Endothelial cell of umbilical vein (primary cell): ENCODE measurements around the gene MT1F. TPM values are rescaled to one million over a fixed set of nuclear protein-coding genes. Genes with fewer than 3 reads are reported as not detected.

Experiments used
- BruUV-seq: library from RNA; stranded (reverse); fragments of 400-500 nt; replicated peaks from 2 replicates; lab custom pipeline; 2021; lab: Mats Ljungman, UMichigan
- CTCF ChIA-PET: fragments of 300-600, 350-600 bp; sonication (Branson Sonifier 250); formaldehyde crosslinking; loops from one replicate; lab custom pipeline; 2021; ENCODE audit warnings: antibody characterized with exemption, inconsistent platforms; lab: Charles Lee
- POLR2A ChIA-PET: fragments of 300-600, 350-600 bp; sonication (Branson Sonifier 250); formaldehyde crosslinking; loops from one replicate; lab custom pipeline; 2021; ENCODE audit warnings: antibody characterized with exemption, inconsistent platforms; lab: Charles Lee
- DNase-seq: peaks from one replicate; pipeline ENCODE4 v3.0.0-alpha.2; 2011; ENCODE audit warnings: low read depth, low spot score
- FAIRE-seq: peaks from 2 replicates; lab custom pipeline; 2011; peaks lifted over from hg19 to GRCh38; lab: Jason Lieb, UNC
- H2AFZ ChIP-seq: 2 replicates; pipeline ENCODE4 v1.6.0; 2012; ENCODE audit warnings: low read depth, low read length, control low read depth, inconsistent platforms
- H3K27ac ChIP-seq: 2 replicates; pipeline ENCODE4 v1.5.1; 2011; ENCODE audit warnings: low read depth, mild to moderate bottlenecking, control low read depth, low read length, moderate library complexity; ENCODE audit not compliant: insufficient read depth
- H3K27me3 ChIP-seq, 2 experiments: 2 replicates each; pipeline versions ENCODE4 v1.6.0 to v1.6.1; 2011; ENCODE audit warnings: low read length in 2 of 2, mixed read lengths in 1 of 2; ENCODE audit not compliant: control insufficient read depth in 2 of 2, insufficient read depth in 2 of 2
- H3K36me3 ChIP-seq, 2 experiments: 2 replicates in 1 of 2; 3 replicates in 1 of 2; pipeline ENCODE4 v1.5.1; 2011; ENCODE audit warnings: low read length in 2 of 2, mild to moderate bottlenecking in 1 of 2, moderate library complexity in 1 of 2; ENCODE audit not compliant: control insufficient read depth in 2 of 2, insufficient read depth in 2 of 2; ENCODE audit errors: extremely low read depth in 1 of 2
- H3K4me1 ChIP-seq: 3 replicates; pipeline ENCODE4 v1.5.1; 2011; ENCODE audit warnings: mild to moderate bottlenecking, low read length; ENCODE audit not compliant: control insufficient read depth, insufficient read depth; ENCODE audit errors: extremely low read depth
- H3K4me2 ChIP-seq: 2 replicates; pipeline ENCODE4 v1.6.1; 2011; ENCODE audit warnings: low read length, control low read depth, mixed read lengths; ENCODE audit not compliant: insufficient read depth
- H3K4me3 ChIP-seq, 3 experiments: fragments of 200-600 bp in 1 of 3; sonication (generic), shearing (Covaris generic) in 1 of 3; replicated peaks in 1 of 3; 2 replicates each; pipeline ENCODE4 v1.5.1; 2011 to 2016; ENCODE audit warnings: control low read depth in 3 of 3, low read length in 3 of 3, mild to moderate bottlenecking in 2 of 3, inconsistent platforms in 1 of 3, low read depth in 1 of 3, moderate library complexity in 1 of 3; ENCODE audit not compliant: insufficient read depth in 1 of 3
- H3K79me2 ChIP-seq: 2 replicates; pipeline ENCODE4 v1.6.0; 2012; ENCODE audit warnings: low read length, inconsistent platforms; ENCODE audit not compliant: control insufficient read depth, insufficient read depth
- H3K9ac ChIP-seq: replicated peaks from 2 replicates; pipeline ENCODE3; 2011; ENCODE audit warnings: low read length, control low read depth; ENCODE audit not compliant: insufficient read depth; ENCODE audit errors: extremely low read depth
- H3K9me1 ChIP-seq: replicated peaks from 3 replicates; pipeline ENCODE4 v1.6.0; 2011; ENCODE audit warnings: mild to moderate bottlenecking, low read length; ENCODE audit not compliant: control insufficient read depth, insufficient read depth; ENCODE audit errors: extremely low read depth
- H3K9me3 ChIP-seq: replicated peaks from 2 replicates; pipeline ENCODE4 v1.5.1; 2012; ENCODE audit warnings: low read length, inconsistent platforms; ENCODE audit not compliant: control insufficient read depth, insufficient read depth
- H4K20me1 ChIP-seq: replicated peaks from 2 replicates; pipeline ENCODE3; 2011; ENCODE audit warnings: mild to moderate bottlenecking, low read length; ENCODE audit not compliant: control insufficient read depth, insufficient read depth; ENCODE audit errors: extremely low read depth
- CTCF ChIP-seq, 2 donors: IDR thresholded peaks; 1 replicate in 1 of 2; 2 replicates in 1 of 2; pipeline ENCODE4 v1.5.1; 2011; ENCODE audit warnings: low read length in 2 of 2, mild to moderate bottlenecking in 2 of 2, moderate library complexity in 2 of 2, control low read depth in 1 of 2, inconsistent platforms in 1 of 2, low read depth in 1 of 2; ENCODE audit not compliant: insufficient read depth in 1 of 2; ENCODE audit errors: extremely low read depth in 1 of 2
- EZH2 ChIP-seq: IDR thresholded peaks from 2 replicates; pipeline ENCODE4 v1.6.1; 2012; ENCODE audit warnings: borderline replicate concordance, low read depth, mild to moderate bottlenecking, moderate library complexity, low read length, inconsistent platforms; ENCODE audit not compliant: severe bottlenecking
- FOS ChIP-seq: IDR thresholded peaks from 2 replicates; pipeline ENCODE4 v1.6.1; 2011; ENCODE audit warnings: mild to moderate bottlenecking, low read length, moderate library complexity, borderline replicate concordance; ENCODE audit not compliant: insufficient read depth
- GATA2 ChIP-seq: IDR thresholded peaks from 2 replicates; pipeline ENCODE4 v1.7.0; 2011; ENCODE audit warnings: low read depth, mild to moderate bottlenecking, moderate library complexity, mixed read lengths, low read length; ENCODE audit not compliant: insufficient read length, insufficient read depth
- JUN ChIP-seq: IDR thresholded peaks from 2 replicates; pipeline ENCODE4 v1.6.1; 2011; ENCODE audit warnings: borderline replicate concordance, low read depth; ENCODE audit not compliant: insufficient read length, insufficient read depth
- MAX ChIP-seq: IDR thresholded peaks from 2 replicates; pipeline ENCODE4 v1.6.1; 2011; ENCODE audit not compliant: insufficient read depth, insufficient read length
- MYC ChIP-seq: IDR thresholded peaks from one replicate; pipeline ENCODE4 v1.6.1; 2011; ENCODE audit warnings: mild to moderate bottlenecking, low read depth, low read length
- POLR2A ChIP-seq: IDR thresholded peaks from 2 replicates; pipeline ENCODE4 v1.6.1; 2012; ENCODE audit warnings: low read depth, mild to moderate bottlenecking, control low read depth, low read length
- POLR2AphosphoS5 ChIP-seq: IDR thresholded peaks from 2 replicates; pipeline ENCODE4 v1.6.1; 2012; ENCODE audit warnings: low read depth, mild to moderate bottlenecking, control low read depth, low read length, moderate library complexity; ENCODE audit not compliant: insufficient read depth
- dilution Hi-C: fragments of 300-500 bp; cut with MboI; formaldehyde crosslinking; loops from one replicate; pipeline ENCODE4 v1.15.0; 2019; ENCODE audit warnings: low sequenced_read_pairs; ENCODE audit not compliant: extremely low pct_ligation_motif_present
- intact Hi-C: fragments of 100-400 bp; cut with micrococcal nuclease; formaldehyde crosslinking; loops from one replicate; pipeline ENCODE4 v1.10.0; 2022
- polyA plus RNA-seq, 4 experiments: library from polyadenylated mRNA; depleted of rRNA in 3 of 4; stranded (reverse) in 3 of 4; unstranded in 1 of 4; fragments of >200 nt; gene quantifications; 2 replicates each; pipeline versions ENCODE4 v1.2.1 to v1.2.3, GENCODE V29; 2011 to 2012; ENCODE audit warnings: missing spikeins in 1 of 4
- total RNA-seq: library from RNA; stranded (reverse); gene quantifications from 2 replicates; pipeline ENCODE4 v1.2.3, GENCODE V29; 2021

Gene MT1F
- total and polyA plus RNA-seq, 2 donors (not counting 3 experiments of a cell fraction or from before 2014, with no cell fraction given): 2.2 to 2.6 TPM

- Histone ChIP-seq H3K79me2 (no peaks in the 10 kb centered on the region), H3K4me1 (peaks cover 16% of the 10 kb centered on the region), H3K4me3 (peak within 1 kb of the TSS; percentile 25 to 42 (median 31)), H3K9ac (peak within 1 kb of the TSS; percentile 2), H4K20me1 (no peaks in the 10 kb centered on the region), H3K4me2 (peak within 1 kb of the TSS; percentile 83), H3K36me3 (no peaks in the 10 kb centered on the region), H2AFZ (peak within 1 kb of the TSS; percentile 61), H3K9me3 (no peaks in the 10 kb centered on the region), H3K27me3 (peaks cover 28 to 32% of the 10 kb centered on the region in 2 experiments), H3K27ac (no peak within 1 kb of the TSS), H3K9me1 (no peaks in the 10 kb centered on the region)
- ChIA-PET POLR2A (no interaction called here), CTCF (interaction anchor here (1.0 to 2.5 kb wide), 3 partner anchors 29 to 40 kb away, joined by 3 to 14 read pairs (median 6); no protein-coding TSS in a partner anchor)
- dilution Hi-C loops (no loop called here), intact Hi-C loops (no loop called here)
- TF ChIP-seq JUN: no peak
- no peak for TF ChIP-seq CTCF (IDR thresholded peaks at IDR 0.05; ENCODE audit: extremely low read depth in 1 of 2, insufficient read depth in 1 of 2, low read depth in 1 of 2, low read length in 2 of 2)
- TF ChIP-seq POLR2A: no peak
- no peak for TF ChIP-seq MYC
- TF ChIP-seq EZH2: no peak
- TF ChIP-seq MAX: no peak
- TF ChIP-seq POLR2AphosphoS5: no peak
- TF ChIP-seq FOS: no peak
- no peak for TF ChIP-seq GATA2
- no TSS peak for BruUV-seq
- DNase-seq (no peak), FAIRE-seq (peak; percentile 52)
These were observed 25.5 kb upstream of the MT1F start, which contains the start of gene MT1M for GRCh38 chr16:56632156-56632847. TSS of gene MT1M (plus strand) at chr16:56632659. CDS start at chr16:56632732, 73 bp downstream.
